ENCODE measurements around the gene DNAH2. TPM values are rescaled to one million over a fixed set of nuclear protein-coding genes. Genes with fewer than 3 reads are reported as not detected.

DNAH2 gene
- total and polyA plus RNA-seq, 2 experiments from 2014 or later: 0.38 TPM; not detected in 1

DNA sequence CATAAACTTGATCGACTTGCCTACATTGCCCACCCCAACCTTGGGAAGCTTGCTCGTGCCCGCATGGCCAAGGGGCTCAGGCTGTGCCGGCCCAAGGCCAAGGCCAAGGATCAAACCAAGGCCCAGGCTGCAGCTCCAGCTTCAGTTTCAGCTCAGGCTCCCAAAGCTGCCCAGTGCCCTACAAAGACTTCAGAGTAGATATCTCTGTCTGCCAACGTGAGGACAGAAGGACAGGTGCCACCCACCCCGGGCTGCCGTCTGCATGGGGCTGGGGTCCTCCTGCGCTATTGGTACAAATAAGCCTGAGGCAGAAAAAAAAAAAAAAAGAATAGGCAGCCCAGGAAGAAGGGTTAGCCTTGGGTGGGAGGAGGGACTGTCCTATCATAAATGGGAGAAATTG is 37.1 kb downstream of the DNAH2 start:
- Histone ChIP-seq H4K20me1 (replicated peaks; ENCODE audit: insufficient read depth) (peaks cover under 1% of the 10 kb centered on the region; the same call in 1 of the 2 replicates), H3K4me2 (no peak overlapping the region), H3K36me3 (ENCODE audit: insufficient read depth) (no peaks in the 10 kb centered on the region), H3K4me3 (no peak overlapping the region), H3K9me2 (ENCODE audit: insufficient read depth) (no peaks in the 10 kb centered on the region), H3K27ac (ENCODE audit: low read depth) (no peak overlapping the region), H3F3A (replicated peaks; ENCODE audit: low read depth) (no peaks in the 10 kb centered on the region), H3K4me1 (ENCODE audit: insufficient read depth) (no peaks in the 10 kb centered on the region), H2AFZ (peak overlapping the region; percentile 88; the same call in 1 of the 2 replicates), H3K79me2 (replicated peaks; ENCODE audit: insufficient read depth) (no peaks in the 10 kb centered on the region), H3K27me3 (ENCODE audit: insufficient read depth) (no peaks in the 10 kb centered on the region)
- ATAC-seq (no peak), DNase-seq (ENCODE audit: low spot score) (no peak)
- H3K4me1 Mint-ChIP-seq: peaks cover 6% of the 10 kb centered on the region
- TF ChIP-seq, protein P1, sequence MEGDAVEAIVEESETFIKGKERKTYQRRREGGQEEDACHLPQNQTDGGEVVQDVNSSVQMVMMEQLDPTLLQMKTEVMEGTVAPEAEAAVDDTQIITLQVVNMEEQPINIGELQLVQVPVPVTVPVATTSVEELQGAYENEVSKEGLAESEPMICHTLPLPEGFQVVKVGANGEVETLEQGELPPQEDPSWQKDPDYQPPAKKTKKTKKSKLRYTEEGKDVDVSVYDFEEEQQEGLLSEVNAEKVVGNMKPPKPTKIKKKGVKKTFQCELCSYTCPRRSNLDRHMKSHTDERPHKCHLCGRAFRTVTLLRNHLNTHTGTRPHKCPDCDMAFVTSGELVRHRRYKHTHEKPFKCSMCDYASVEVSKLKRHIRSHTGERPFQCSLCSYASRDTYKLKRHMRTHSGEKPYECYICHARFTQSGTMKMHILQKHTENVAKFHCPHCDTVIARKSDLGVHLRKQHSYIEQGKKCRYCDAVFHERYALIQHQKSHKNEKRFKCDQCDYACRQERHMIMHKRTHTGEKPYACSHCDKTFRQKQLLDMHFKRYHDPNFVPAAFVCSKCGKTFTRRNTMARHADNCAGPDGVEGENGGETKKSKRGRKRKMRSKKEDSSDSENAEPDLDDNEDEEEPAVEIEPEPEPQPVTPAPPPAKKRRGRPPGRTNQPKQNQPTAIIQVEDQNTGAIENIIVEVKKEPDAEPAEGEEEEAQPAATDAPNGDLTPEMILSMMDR (conservative IDR thresholded peaks at IDR 0.05; ENCODE audit: low read depth in 2 of 2): no peak
- TF ChIP-seq EZH2phosphoT487 (IDR thresholded peaks at IDR 0.05; ENCODE audit: unreplicated experiment) (no peak), ZNF114 (CRISPR knock-in tag; IDR thresholded peaks at IDR 0.05) (no peak), STAT1 (IDR thresholded peaks at IDR 0.05; ENCODE audit: unreplicated experiment) (no peak), POLR2AphosphoS5 (IDR thresholded peaks at IDR 0.05; ENCODE audit: low read depth) (no peak), CREB1 (CRISPR knock-in tag; IDR thresholded peaks at IDR 0.05; ENCODE audit: low read depth) (no peak), EZH2 (IDR thresholded peaks at IDR 0.05; ENCODE audit: low read depth, unreplicated experiment) (no peak), JUNB (IDR thresholded peaks at IDR 0.05; ENCODE audit: unreplicated experiment) (no peak), ZNF331 (CRISPR knock-in tag; IDR thresholded peaks at IDR 0.05; ENCODE audit: low read depth) (no peak), NANOG (IDR thresholded peaks at IDR 0.05; ENCODE audit: borderline replicate concordance) (no peak)
- TF ChIP-seq, protein P2, sequence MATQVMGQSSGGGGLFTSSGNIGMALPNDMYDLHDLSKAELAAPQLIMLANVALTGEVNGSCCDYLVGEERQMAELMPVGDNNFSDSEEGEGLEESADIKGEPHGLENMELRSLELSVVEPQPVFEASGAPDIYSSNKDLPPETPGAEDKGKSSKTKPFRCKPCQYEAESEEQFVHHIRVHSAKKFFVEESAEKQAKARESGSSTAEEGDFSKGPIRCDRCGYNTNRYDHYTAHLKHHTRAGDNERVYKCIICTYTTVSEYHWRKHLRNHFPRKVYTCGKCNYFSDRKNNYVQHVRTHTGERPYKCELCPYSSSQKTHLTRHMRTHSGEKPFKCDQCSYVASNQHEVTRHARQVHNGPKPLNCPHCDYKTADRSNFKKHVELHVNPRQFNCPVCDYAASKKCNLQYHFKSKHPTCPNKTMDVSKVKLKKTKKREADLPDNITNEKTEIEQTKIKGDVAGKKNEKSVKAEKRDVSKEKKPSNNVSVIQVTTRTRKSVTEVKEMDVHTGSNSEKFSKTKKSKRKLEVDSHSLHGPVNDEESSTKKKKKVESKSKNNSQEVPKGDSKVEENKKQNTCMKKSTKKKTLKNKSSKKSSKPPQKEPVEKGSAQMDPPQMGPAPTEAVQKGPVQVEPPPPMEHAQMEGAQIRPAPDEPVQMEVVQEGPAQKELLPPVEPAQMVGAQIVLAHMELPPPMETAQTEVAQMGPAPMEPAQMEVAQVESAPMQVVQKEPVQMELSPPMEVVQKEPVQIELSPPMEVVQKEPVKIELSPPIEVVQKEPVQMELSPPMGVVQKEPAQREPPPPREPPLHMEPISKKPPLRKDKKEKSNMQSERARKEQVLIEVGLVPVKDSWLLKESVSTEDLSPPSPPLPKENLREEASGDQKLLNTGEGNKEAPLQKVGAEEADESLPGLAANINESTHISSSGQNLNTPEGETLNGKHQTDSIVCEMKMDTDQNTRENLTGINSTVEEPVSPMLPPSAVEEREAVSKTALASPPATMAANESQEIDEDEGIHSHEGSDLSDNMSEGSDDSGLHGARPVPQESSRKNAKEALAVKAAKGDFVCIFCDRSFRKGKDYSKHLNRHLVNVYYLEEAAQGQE (IDR thresholded peaks at IDR 0.05; ENCODE audit: unreplicated experiment): no peak
- TF ChIP-seq, protein P3, sequence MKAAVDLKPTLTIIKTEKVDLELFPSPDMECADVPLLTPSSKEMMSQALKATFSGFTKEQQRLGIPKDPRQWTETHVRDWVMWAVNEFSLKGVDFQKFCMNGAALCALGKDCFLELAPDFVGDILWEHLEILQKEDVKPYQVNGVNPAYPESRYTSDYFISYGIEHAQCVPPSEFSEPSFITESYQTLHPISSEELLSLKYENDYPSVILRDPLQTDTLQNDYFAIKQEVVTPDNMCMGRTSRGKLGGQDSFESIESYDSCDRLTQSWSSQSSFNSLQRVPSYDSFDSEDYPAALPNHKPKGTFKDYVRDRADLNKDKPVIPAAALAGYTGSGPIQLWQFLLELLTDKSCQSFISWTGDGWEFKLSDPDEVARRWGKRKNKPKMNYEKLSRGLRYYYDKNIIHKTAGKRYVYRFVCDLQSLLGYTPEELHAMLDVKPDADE (IDR thresholded peaks at IDR 0.05): no peak
- TF ChIP-seq, protein P4, sequence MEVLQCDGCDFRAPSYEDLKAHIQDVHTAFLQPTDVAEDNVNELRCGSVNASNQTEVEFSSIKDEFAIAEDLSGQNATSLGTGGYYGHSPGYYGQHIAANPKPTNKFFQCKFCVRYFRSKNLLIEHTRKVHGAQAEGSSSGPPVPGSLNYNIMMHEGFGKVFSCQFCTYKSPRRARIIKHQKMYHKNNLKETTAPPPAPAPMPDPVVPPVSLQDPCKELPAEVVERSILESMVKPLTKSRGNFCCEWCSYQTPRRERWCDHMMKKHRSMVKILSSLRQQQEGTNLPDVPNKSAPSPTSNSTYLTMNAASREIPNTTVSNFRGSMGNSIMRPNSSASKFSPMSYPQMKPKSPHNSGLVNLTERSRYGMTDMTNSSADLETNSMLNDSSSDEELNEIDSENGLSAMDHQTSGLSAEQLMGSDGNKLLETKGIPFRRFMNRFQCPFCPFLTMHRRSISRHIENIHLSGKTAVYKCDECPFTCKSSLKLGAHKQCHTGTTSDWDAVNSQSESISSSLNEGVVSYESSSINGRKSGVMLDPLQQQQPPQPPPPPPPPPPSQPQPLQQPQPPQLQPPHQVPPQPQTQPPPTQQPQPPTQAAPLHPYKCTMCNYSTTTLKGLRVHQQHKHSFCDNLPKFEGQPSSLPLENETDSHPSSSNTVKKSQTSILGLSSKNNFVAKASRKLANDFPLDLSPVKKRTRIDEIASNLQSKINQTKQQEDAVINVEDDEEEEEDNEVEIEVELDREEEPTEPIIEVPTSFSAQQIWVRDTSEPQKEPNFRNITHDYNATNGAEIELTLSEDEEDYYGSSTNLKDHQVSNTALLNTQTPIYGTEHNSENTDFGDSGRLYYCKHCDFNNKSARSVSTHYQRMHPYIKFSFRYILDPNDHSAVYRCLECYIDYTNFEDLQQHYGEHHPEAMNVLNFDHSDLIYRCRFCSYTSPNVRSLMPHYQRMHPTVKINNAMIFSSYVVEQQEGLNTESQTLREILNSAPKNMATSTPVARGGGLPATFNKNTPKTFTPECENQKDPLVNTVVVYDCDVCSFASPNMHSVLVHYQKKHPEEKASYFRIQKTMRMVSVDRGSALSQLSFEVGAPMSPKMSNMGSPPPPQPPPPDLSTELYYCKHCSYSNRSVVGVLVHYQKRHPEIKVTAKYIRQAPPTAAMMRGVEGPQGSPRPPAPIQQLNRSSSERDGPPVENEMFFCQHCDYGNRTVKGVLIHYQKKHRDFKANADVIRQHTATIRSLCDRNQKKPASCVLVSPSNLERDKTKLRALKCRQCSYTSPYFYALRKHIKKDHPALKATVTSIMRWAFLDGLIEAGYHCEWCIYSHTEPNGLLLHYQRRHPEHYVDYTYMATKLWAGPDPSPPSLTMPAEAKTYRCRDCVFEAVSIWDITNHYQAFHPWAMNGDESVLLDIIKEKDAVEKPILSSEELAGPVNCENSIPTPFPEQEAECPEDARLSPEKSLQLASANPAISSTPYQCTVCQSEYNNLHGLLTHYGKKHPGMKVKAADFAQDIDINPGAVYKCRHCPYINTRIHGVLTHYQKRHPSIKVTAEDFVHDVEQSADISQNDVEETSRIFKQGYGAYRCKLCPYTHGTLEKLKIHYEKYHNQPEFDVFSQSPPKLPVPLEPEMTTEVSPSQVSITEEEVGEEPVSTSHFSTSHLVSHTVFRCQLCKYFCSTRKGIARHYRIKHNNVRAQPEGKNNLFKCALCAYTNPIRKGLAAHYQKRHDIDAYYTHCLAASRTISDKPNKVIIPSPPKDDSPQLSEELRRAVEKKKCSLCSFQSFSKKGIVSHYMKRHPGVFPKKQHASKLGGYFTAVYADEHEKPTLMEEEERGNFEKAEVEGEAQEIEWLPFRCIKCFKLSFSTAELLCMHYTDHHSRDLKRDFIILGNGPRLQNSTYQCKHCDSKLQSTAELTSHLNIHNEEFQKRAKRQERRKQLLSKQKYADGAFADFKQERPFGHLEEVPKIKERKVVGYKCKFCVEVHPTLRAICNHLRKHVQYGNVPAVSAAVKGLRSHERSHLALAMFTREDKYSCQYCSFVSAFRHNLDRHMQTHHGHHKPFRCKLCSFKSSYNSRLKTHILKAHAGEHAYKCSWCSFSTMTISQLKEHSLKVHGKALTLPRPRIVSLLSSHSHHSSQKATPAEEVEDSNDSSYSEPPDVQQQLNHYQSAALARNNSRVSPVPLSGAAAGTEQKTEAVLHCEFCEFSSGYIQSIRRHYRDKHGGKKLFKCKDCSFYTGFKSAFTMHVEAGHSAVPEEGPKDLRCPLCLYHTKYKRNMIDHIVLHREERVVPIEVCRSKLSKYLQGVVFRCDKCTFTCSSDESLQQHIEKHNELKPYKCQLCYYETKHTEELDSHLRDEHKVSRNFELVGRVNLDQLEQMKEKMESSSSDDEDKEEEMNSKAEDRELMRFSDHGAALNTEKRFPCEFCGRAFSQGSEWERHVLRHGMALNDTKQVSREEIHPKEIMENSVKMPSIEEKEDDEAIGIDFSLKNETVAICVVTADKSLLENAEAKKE (CRISPR knock-in tag; IDR thresholded peaks at IDR 0.05): no peak
- no peaks in the 10 kb centered on the region for H3K36me3 Mint-ChIP-seq (ENCODE audit: low read depth)
- no peak overlapping the region for H3K4me3 Mint-ChIP-seq
- peaks cover 9% of the 10 kb centered on the region for H3K27me3 Mint-ChIP-seq (ENCODE audit: insufficient read depth, low read depth, poor library complexity)
- no peaks in the 10 kb centered on the region for H3K9me3 Mint-ChIP-seq
- H3K27ac Mint-ChIP-seq: no peak overlapping the region

Measured in GM23338 (cell line).